ENCODE results near the gene CORO7.

Gene CORO7

DNA sequence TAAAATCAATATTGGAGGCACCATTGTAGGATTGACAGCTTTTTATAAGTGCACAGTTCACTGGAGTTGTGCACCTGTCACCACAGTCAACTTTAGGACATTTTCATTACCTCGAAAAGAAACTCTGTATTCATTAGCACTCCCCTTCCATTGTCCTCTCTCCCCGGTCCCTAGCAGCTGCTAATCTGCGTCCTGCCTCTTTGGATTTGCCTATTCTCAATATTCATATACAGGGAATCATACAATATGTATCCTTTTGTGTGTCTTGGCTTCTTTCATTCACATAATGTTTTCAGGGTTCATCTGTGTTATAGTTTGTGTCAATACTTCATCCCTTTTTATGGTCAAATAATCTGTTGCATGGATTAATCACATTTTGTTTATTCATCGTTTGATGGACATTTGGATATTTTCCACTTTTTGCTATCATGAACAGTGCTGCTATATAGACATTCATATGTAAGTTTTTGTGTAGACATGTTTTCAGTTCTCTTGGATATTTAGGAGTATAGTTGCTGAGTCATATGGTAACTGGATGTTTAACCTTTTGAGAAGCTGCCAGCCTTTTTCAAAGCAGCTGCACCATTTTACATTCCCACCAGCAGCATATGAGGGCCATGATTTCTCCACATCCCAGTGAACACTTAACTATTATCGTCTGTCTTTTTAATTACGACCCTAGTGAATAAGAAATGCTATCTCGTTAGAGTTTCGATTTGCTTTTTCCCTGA lies 19.1 kb upstream of the CORO7 start:
- TF ChIP-seq ZNF274 (IDR thresholded peaks at IDR 0.05; ENCODE audit: low read depth, low read length) = no peak
- no peak overlapping the region for H3K4me3 ChIP-seq (ENCODE audit: low read length)

DNA sequence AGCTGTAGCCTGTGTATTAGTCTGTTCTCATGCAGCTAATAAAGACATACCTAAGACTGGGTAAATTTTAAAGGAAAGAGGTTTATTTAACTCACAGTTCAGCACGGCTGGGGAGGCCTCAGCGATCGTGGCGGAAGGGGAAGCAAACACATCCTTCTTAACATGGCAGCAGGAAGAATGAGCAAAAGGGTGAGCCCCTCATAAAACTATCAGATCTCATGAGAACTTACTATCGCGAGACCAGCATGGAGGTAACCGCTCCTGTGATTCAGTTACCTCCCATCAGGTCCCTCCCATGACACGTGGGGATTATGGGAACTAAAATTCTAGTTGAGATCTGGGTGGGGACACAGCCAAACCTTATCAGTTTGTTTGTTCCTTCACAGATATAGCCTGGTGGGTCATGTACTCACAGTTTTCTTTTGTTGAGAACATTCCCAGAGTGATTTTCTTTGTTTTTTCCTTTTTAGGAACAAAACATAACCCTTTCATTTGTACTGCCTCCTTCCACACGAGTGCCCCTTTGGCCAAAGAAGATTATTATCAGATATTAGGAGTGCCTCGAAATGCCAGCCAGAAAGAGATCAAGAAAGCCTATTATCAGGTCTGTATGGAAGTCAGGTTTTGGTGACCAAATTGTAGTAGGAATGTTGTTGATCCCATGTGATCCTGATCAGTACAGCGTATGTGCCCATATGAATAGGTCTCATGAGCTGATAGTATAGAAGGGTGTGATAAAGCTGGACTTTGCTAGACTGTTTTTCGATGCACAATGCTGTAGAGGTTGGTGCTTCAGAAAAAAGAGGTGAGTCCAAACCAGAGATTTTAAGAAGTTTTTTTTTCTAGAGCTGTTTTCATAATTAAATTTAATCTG lies 17.8 kb upstream of the CORO7 start:
- TF ChIP-seq ZNF274 (IDR thresholded peaks at IDR 0.05; ENCODE audit: low read depth, low read length) = no peak
- H3K4me3 ChIP-seq (ENCODE audit: low read length) = no peak overlapping the region

DNA sequence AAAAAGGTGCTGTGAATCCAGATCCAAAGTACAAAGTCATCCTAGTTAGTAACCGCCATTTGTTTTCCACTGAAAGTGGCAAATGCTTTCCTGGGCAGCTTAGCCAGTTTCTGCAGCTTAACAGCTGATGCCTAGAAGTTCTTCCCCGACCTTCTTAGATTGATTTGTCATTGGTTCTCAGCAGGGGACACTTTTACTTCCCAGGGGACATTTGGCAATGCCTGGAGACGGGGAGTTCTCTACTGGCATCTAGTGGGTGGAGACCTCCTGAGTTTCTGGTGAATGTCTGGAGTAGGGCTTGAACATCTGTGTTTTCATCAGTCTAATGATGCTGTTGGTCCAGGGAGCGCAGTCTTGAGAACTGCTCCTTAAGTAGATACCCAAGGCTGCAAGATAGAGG lies 16.8 kb upstream of the CORO7 start:
- no peak for TF ChIP-seq ZNF274 (IDR thresholded peaks at IDR 0.05; ENCODE audit: low read depth, low read length)
- H3K4me3 ChIP-seq (ENCODE audit: low read length) = no peak overlapping the region

DNA sequence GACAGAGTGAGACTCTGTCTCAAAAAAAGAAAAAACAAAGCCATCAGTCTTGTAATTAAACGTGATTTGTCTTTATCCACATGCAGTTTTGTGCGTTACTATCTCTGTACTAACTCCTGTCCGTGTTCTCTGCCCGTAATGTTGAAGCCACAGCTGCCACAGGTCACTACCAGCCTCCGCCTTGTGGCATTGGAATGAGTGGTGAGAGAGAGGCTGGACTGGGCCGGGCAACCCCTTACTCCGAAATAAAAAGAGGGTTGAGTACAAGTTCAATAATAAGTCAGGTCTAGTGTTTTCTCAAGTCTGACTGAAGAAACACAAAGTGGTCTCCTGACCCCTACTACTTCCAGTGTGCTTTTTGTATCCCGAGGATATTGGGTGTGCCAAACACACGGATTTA lies 14.6 kb upstream of the CORO7 start:
- H3K4me3 ChIP-seq (ENCODE audit: low read length) = no peak overlapping the region
- no peak for TF ChIP-seq ZNF274 (IDR thresholded peaks at IDR 0.05; ENCODE audit: low read depth, low read length)

DNA sequence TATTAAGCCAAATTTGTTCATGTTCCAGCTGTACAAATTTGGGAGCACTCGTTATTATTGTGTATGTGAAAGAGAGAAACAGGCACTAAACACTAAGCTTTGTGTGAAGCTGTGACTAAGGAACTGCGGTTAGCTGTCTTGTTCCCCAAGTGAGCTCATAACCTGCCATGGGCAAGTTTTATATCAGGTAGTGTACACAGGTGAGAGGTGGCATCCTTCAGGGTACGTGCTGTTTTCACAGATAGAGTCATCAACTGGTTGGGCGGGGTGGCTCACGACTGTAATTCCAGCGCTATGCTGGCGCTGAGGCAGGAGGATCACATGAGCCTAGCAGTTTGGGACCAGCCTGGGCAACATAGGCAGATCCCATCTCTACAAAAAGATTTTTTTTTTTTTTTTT lies 12.1 kb upstream of the CORO7 start:
- H3K4me3 ChIP-seq (ENCODE audit: low read length) = no peak overlapping the region
- no peak for TF ChIP-seq ZNF274 (IDR thresholded peaks at IDR 0.05; ENCODE audit: low read depth, low read length)

DNA sequence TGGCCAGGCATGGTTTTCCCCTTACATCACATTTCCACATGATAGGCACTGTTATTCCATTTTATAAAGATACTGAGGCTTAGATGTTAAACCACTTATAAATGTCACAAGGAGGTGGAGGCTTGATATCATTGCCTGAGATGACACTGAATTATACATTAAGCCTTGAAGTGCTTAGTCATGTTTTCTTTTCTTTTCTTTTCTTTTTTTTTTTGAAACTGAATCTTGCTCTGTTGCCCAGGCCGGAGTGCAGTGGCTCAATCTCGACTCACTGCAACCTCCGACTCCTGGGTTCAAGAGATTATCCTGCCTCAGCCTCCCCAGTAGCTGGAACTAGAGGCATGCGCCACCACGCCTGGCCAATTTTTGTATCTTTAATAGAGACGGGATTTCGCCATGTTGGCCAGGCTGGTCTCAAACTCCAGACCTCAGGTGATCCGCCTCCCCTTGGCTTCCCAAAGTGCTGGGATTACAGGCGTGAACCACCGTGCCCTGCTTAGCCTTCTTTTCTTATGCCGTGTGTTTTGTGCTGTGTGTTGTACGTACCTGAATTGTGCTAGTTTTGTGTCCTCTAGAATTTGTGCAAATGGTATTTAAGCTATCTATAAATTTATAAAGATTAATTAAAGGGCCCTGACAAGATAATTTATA lies 10.5 kb upstream of the CORO7 start:
- peak overlapping the region; percentile 89 for H3K4me3 ChIP-seq (ENCODE audit: low read length)
- TF ChIP-seq ZNF274 (IDR thresholded peaks at IDR 0.05; ENCODE audit: low read depth, low read length) = no peak

DNA sequence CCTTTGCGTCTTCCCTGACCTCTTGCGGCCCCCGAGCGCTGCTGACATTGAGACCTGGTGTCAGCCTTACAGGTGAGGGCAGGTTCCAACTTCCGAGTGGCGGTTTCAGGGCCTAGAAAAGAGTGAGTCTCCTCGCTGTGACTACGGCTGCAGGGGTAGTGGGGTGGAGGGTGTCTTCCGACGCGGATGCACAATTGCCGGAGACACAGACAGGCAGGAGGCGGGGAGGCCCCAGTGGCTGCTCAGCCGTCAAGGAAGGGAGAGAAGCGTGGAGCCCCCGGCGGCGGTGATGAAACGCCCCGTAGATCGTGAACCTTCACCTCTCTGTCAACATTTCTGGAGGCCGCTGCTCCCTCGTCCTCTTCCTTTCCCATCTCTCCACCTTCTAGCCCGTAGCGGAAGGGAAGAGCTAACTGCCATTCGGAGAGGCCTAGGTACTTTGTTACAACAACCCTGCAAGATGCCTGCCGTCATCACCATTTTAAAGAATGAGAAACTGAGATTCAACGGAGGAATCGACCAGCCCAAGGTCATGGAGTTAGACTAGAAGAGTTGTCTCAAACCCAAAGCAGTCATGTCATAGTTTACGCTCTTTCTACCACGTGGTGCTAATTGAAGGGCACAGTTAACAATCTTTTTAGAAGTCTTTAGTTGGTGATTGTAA lies 9.8 kb upstream of the CORO7 start:
- no peak for TF ChIP-seq ZNF274 (IDR thresholded peaks at IDR 0.05; ENCODE audit: low read depth, low read length)
- peak overlapping the region; percentile 89 for H3K4me3 ChIP-seq (ENCODE audit: low read length)

DNA sequence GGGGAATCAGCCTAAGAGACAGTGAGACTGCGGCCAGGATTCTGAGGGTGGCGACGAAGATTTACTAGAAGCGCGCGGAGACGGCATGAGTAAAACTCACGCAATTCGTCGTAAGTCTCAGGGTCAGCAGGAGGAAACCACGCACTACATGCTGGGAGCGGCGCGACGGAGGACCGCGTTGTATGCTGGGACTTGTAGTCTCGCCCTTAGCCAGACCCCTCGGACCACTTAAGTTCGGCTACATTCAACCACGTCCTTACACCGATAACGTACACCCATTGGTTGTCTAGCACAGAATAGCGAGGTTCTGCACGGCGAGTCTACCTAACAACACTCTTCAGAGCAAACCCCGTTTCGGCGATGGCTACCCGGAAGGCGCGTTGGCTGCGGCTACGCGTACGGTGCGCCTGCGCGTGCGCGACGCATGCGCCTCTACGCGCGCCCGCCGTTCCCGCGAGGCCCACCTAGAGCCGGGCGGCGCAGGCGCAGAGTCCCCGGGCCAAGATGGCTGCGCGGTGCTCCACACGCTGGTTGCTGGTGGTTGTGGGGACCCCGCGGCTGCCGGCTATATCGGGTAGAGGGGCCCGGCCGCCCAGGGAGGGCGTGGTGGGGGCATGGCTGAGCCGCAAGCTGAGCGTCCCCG lies 9.1 kb upstream of the CORO7 start, which contains the start of gene DNAJA3:
TSS of gene DNAJA3 (plus strand) at position 491 of the 643 bp plus-strand sequence. CDS start at position 505, 14 bp downstream.
- no peak for TF ChIP-seq ZNF274 (IDR thresholded peaks at IDR 0.05; ENCODE audit: low read depth, low read length)
- peak within 1 kb of the TSS; percentile 89 for H3K4me3 ChIP-seq (ENCODE audit: low read length)

DNA sequence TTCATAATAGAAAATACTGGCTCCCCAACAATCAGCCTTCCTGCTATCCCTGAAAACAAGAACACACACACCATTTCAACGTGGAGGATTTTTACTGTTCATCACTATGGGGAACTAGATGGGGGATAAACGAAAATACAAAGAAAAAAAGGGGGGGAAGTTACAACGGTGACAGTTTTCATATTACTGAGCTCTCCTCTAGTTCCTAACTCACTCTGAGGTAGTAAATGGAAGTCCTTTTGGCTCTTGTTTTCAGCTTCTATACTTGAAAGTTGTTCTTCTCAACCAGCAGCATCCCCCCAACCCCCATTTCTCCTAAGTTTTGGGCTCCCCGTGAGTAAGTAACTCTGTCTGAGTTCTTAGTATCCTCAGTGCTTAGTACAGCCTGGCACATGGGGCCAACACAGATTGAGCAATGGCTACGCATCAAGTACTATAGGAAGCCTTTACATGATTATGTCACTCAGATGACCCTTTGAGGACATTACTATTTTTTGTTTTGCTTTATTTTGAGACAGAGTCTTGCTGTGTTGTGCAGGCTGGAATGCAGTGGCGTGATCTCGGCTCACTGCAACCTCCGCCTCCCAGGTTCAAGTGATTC lies 4.2 kb upstream of the CORO7 start:
- TF ChIP-seq ZNF274 (IDR thresholded peaks at IDR 0.05; ENCODE audit: low read depth, low read length) = no peak

DNA sequence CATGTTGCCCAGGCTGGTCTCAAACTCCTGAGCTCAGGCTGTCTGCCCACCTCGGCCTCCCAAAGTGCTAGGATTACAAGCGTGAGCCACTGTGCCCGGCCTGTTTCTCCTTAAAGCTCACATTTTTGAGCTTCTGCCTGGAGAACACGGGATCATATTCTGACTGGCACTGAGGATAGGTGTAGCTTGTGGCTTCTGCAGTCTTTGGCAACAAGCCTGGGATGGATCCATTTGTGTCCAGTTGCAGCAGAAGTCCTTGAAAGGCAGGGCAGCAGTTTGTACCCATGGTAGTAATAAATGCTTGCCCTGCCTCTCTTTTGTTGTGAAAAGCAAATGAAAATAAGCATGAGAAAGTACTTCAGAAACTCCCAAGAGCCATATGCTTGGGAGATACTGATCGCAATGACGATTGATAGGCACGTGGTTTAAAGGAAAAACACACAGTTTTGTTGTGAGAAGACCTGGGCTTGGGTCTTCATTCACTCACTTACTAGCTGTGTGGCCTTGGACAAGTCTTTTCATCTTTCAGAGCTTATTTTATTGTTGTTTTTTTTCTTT lies 3.1 kb upstream of the CORO7 start:
- no peak for TF ChIP-seq ZNF274 (IDR thresholded peaks at IDR 0.05; ENCODE audit: low read depth, low read length)
- no peak overlapping the region for H3K4me3 ChIP-seq (ENCODE audit: low read length)

More for the DNA sequence above, 4.2 kb upstream of the CORO7 start:
- H3K4me3 ChIP-seq (ENCODE audit: low read length) = no peak overlapping the region

DNA sequence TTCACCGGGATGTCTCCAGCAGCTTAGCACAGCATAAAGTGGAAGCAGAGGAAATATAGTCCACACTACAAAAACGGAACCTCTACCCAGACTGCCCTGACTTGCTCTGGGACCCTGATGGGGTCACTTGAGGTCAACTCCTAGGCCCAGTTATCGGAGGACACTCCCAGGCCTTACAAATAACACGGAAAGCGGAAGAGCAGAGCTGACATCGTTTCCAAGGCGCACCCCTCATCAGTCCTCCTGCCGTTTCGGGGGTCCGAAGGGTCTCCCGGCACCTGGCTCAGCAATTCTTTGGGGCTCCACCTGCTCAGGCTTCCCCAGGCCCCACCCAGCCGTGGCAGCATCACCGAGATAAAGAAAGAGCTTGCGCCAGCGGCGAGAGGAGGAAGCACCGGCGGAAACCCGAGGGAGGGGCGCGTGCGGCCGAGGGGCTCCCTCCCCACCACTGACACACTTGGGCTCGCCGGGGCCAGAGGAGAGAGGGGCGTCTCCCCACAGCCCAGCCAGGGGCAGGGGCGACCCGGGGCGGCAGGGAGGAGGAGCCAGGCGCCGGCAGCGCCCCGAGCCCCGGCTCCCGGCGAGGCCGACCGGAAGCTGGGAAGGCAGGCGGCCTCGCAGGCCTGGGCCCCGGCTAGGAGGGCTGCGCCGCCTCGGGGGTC lies 727 bp downstream of the CORO7 start:
- TF ChIP-seq ZNF274 (IDR thresholded peaks at IDR 0.05; ENCODE audit: low read depth, low read length) = no peak
- peak overlapping the region; percentile 64 for H3K4me3 ChIP-seq (ENCODE audit: low read length)

DNA sequence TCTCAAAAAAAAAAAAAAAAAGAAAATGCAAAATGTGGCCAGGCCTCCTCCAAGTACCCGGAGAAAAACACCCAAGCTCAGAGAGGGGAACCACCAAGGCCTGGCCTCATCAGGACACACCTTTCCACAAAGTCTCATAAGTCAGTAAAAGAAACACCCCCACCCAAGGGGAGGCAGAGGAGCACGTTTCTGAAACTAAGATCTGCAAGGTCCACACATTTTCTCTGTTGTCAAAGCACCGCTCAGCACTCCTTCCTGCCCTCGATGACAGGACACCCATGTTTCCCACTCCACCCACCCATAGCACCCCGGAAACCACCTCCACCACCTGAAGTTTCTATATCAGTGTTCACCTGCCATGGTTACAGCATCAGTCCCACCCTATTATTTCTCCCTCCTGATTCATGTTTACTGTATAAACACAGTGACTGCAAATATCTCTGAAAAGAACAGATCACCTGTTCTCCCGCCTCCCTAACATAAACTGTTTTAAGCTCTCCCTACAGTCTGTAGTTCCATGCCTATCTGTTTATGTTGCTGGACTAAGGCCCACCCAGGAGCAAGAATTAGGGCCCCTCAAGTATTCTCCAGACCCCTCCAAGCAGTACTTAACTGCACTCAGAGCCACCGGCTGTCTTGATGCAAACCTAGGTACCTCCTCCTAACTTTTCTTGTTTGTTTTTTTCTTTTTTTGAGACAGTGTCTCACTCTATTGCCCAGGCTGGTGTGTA lies 2.0 kb downstream of the CORO7 start:
- H3K4me3 ChIP-seq (ENCODE audit: low read length) = peak overlapping the region; percentile 64; the same call in 1 of the 2 replicates

More for the DNA sequence above, 2.0 kb downstream of the CORO7 start:
- no peak for TF ChIP-seq ZNF274 (IDR thresholded peaks at IDR 0.05; ENCODE audit: low read depth, low read length)
